A673 (cell line): ENCODE measurements around the gene FAHD1. TPM values are rescaled to one million over a fixed set of nuclear protein-coding genes. Genes with fewer than 3 reads are reported as not detected.

ENCODE experiments used
- BruUV-seq: library from RNA; stranded (reverse); fragments of 400-500 nt; replicated peaks from 2 replicates; lab custom pipeline; 2021; lab: Mats Ljungman, UMichigan
- CTCF ChIA-PET: fragments of 300-600 bp; sonication (Branson Sonifier 250); formaldehyde crosslinking; loops from one replicate; lab custom pipeline; 2022; ENCODE audit warnings: antibody characterized with exemption; lab: Charles Lee
- POLR2A ChIA-PET: fragments of 300-600 bp; sonication (Branson Sonifier 250); formaldehyde crosslinking; loops from one replicate; lab custom pipeline; 2022; ENCODE audit warnings: antibody characterized with exemption; ENCODE audit not compliant: low non-redundant PET; lab: Charles Lee
- DNase-seq: peaks from one replicate; pipeline ENCODE4 v3.0.0-alpha.2; 2015; ENCODE audit warnings: low spot score
- H3K27ac ChIP-seq: fragments of 200-600 bp; sonication (generic); 2 replicates; pipeline ENCODE4 v1.5.1; 2016; ENCODE audit warnings: mixed run types, low read depth, mild to moderate bottlenecking, mixed read lengths, antibody characterized with exemption, low read length; ENCODE audit not compliant: poor library complexity, severe bottlenecking
- H3K27me3 ChIP-seq: fragments of 200-600 bp; sonication (generic); replicated peaks from 2 replicates; pipeline ENCODE4 v1.6.1; 2017; ENCODE audit warnings: mixed run types, low read depth, mild to moderate bottlenecking, mixed read lengths, antibody characterized with exemption, low read length; ENCODE audit not compliant: insufficient read depth, poor library complexity
- H3K36me3 ChIP-seq: fragments of 200-600 bp; sonication (generic); 2 replicates; pipeline ENCODE4 v1.6.1; 2016; ENCODE audit warnings: mixed run types, mild to moderate bottlenecking, mixed read lengths, antibody characterized with exemption, low read length; ENCODE audit not compliant: insufficient read depth, poor library complexity, severe bottlenecking
- H3K4me1 ChIP-seq: fragments of 200-600 bp; sonication (generic); 2 replicates; pipeline ENCODE4 v1.6.1; 2017; ENCODE audit warnings: mixed run types, mild to moderate bottlenecking, mixed read lengths, antibody characterized with exemption, low read length; ENCODE audit not compliant: insufficient read depth, poor library complexity, severe bottlenecking
- H3K4me3 ChIP-seq: fragments of 200-600 bp; sonication (generic); 2 replicates; pipeline ENCODE4 v1.5.1; 2016; ENCODE audit warnings: low read depth, mixed run types, mild to moderate bottlenecking, mixed read lengths, low read length; ENCODE audit not compliant: poor library complexity, severe bottlenecking
- H3K9me3 ChIP-seq: fragments of 200-600 bp; sonication (generic); 2 replicates; pipeline ENCODE4 v1.6.1; 2016; ENCODE audit warnings: mixed run types, low read depth, mild to moderate bottlenecking, mixed read lengths, antibody characterized with exemption, low read length; ENCODE audit not compliant: poor library complexity, severe bottlenecking
- EZH2 ChIP-seq: fragments of 200-600 bp; sonication (generic); IDR thresholded peaks from 2 replicates; pipeline ENCODE4 v1.6.1; 2017; ENCODE audit warnings: borderline replicate concordance, low read depth, mild to moderate bottlenecking, mixed read lengths, antibody characterized with exemption, low read length; ENCODE audit not compliant: poor library complexity, severe bottlenecking
- intact Hi-C: fragments of 100-400 bp; cut with micrococcal nuclease; formaldehyde crosslinking; loops from one replicate; pipeline ENCODE4 v1.10.0; 2022; ENCODE audit not compliant: unreplicated experiment
- total RNA-seq: library from RNA; stranded (reverse); gene quantifications from 2 replicates; pipeline ENCODE4 v1.2.3, GENCODE V29; 2021
- TF ChIP-seq, protein P1 (sequence below): fragments of 300-800, 200-600 bp; sonication (generic); conservative IDR thresholded peaks from 2 replicates; pipeline ENCODE4 v1.5.1; 2017; ENCODE audit warnings: low read depth, mild to moderate bottlenecking, antibody characterized with exemption, low read length, moderate library complexity, mixed read lengths

FAHD1 gene
- total RNA-seq, 1 experiment from 2014 or later: 19.9 TPM

DNA sequence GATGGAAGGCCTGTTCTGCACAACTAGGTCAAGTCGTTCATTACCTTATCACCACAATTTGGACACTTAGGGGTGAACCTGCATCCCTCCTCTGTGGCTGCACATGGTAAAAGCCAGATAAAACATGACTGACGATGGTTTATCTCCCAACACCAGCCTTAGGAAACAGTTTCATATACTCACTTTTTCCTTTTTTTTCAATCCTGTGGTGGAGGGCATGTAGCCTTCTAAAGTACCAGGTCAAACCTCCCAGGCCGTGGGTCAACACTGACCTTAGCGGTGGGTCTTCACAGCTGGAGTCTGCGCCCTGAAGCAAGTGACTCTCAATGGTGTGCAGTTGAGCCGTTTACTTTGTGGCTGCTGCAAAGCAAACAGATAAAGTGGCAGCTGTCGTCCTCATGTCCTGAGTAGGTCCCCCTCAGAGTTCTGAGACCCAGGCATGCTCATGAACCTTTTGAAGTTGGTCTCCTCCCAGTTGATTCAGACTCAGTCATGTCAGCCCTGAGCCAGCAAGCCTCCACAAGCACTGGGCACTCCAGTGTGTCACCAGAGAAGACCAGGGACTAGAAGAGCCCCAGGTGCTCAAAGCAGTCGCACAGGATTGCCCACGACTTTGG lies 5.9 kb downstream of the FAHD1 start:
- H3K4me3 ChIP-seq: no peak overlapping the region
- H3K27me3 ChIP-seq: no peaks in the 10 kb centered on the region
- no peak overlapping the region for H3K27ac ChIP-seq
- no TSS peak for BruUV-seq
- no peaks in the 10 kb centered on the region for H3K36me3 ChIP-seq
- ChIA-PET POLR2A (no interaction called here), CTCF (no interaction called here)
- TF ChIP-seq EZH2: no peak
- TF ChIP-seq, protein P1, sequence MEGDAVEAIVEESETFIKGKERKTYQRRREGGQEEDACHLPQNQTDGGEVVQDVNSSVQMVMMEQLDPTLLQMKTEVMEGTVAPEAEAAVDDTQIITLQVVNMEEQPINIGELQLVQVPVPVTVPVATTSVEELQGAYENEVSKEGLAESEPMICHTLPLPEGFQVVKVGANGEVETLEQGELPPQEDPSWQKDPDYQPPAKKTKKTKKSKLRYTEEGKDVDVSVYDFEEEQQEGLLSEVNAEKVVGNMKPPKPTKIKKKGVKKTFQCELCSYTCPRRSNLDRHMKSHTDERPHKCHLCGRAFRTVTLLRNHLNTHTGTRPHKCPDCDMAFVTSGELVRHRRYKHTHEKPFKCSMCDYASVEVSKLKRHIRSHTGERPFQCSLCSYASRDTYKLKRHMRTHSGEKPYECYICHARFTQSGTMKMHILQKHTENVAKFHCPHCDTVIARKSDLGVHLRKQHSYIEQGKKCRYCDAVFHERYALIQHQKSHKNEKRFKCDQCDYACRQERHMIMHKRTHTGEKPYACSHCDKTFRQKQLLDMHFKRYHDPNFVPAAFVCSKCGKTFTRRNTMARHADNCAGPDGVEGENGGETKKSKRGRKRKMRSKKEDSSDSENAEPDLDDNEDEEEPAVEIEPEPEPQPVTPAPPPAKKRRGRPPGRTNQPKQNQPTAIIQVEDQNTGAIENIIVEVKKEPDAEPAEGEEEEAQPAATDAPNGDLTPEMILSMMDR: no peak
- intact Hi-C loops: no loop called here
- H3K9me3 ChIP-seq: no peaks in the 10 kb centered on the region
- no peak for DNase-seq
- H3K4me1 ChIP-seq: peaks cover 12% of the 10 kb centered on the region

DNA sequence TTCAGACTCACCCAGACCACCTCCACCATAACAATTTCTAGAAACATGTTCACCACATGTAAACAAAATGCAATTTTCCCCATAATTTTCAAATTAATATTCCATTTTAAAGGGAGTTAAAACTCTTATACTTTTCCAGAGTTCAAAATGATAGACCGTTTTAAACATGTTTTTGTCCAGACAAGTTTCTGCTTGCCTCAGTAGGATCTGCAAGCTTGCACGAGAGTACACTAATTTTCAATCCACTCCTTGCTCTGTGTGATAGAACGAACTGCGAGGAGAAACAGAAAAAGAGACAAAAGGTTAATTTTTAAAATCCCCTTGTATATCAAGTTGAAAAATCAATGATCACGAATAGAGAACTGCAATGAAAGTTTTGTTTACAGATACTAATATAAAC lies 7.1 kb downstream of the FAHD1 start:
- Histone ChIP-seq H3K36me3 (no peaks in the 10 kb centered on the region), H3K27ac (no peak overlapping the region), H3K9me3 (no peaks in the 10 kb centered on the region), H3K4me3 (no peak overlapping the region), H3K4me1 (peaks cover 1% of the 10 kb centered on the region), H3K27me3 (no peaks in the 10 kb centered on the region)
- intact Hi-C loops: no loop called here
- ChIA-PET POLR2A (no interaction called here), CTCF (no interaction called here)
- TF ChIP-seq, protein P1: no peak
- no peak for TF ChIP-seq EZH2
- DNase-seq: no peak
- no TSS peak for BruUV-seq

DNA sequence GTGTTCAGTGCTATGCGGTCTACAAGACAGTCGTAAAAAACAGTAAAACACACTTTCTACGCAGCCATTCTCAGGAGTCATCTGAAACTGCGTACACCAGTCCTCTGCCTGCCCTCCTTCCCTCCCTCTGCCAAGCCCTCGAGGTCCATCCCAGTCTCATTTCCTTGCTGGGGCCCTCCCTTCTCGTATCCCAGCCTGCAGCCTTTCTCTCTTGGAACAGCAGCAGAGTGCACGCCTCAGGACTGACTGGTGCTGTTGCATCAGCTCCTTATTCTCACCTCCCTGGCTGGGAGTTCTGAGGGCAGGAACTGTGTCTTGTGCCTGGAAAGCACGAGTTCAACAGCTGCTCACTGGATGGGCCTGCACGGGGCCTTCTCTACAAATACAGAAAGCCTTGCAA lies 12.5 kb downstream of the FAHD1 start:
- no peak for DNase-seq
- H3K4me1 ChIP-seq: no peaks in the 10 kb centered on the region
- TF ChIP-seq EZH2: no peak
- TF ChIP-seq, protein P1: no peak
- H3K4me3 ChIP-seq: no peak overlapping the region
- ChIA-PET CTCF (no interaction called here), POLR2A (no interaction called here)
- no peaks in the 10 kb centered on the region for H3K9me3 ChIP-seq
- H3K27me3 ChIP-seq: no peaks in the 10 kb centered on the region
- no peaks in the 10 kb centered on the region for H3K36me3 ChIP-seq
- no TSS peak for BruUV-seq
- intact Hi-C loops: no loop called here
- H3K27ac ChIP-seq: no peak overlapping the region
